Left colon (tissue), 2 donors: Measurements from ENCODE around the gene CNN3. TPM values are rescaled to one million over a fixed set of nuclear protein-coding genes. Genes with fewer than 3 reads are reported as not detected.
"Not testable (repeated sequence)": the region's sequence is repeated elsewhere in the genome, so short reads cannot be mapped to it uniquely, and the experiment has no call there.

Experiments used
- ATAC-seq: fragments of 200-7000 bp; cut with Tn5 transposase; one replicate; pipeline ENCODE4 v1.9.1; 2020; ENCODE audit warnings: mild to moderate bottlenecking, moderate library complexity
- DNase-seq, 2 donors: peaks; one replicate each; pipeline ENCODE4 v3.0.0-alpha.2; 2020
- intact Hi-C, 2 donors: fragments of 100-400 bp; cut with DNase I in 1 of 2; cut with micrococcal nuclease in 1 of 2; formaldehyde crosslinking; loops; one replicate each; pipeline versions ENCODE4 v1.11.2 to v1.14.0; 2022; cut with DNase I, micrococcal nuclease
- total RNA-seq, 2 donors: library from RNA; stranded (reverse); fragmentation: NEBNext Ultra II Directional; extraction: Animal tissue kit (Norgen Biotek cat#: 25700); gene quantifications; one replicate each; pipeline ENCODE4 v1.2.1, GENCODE V29; 2021
- donor health status: DM: no; HTN: no; CAD: no.
- donor health status: DM: yes; HTN: yes; CAD: no.

Gene CNN3
- total RNA-seq, 2 donors from 2014 or later: 79.1 to 114 TPM

DNA sequence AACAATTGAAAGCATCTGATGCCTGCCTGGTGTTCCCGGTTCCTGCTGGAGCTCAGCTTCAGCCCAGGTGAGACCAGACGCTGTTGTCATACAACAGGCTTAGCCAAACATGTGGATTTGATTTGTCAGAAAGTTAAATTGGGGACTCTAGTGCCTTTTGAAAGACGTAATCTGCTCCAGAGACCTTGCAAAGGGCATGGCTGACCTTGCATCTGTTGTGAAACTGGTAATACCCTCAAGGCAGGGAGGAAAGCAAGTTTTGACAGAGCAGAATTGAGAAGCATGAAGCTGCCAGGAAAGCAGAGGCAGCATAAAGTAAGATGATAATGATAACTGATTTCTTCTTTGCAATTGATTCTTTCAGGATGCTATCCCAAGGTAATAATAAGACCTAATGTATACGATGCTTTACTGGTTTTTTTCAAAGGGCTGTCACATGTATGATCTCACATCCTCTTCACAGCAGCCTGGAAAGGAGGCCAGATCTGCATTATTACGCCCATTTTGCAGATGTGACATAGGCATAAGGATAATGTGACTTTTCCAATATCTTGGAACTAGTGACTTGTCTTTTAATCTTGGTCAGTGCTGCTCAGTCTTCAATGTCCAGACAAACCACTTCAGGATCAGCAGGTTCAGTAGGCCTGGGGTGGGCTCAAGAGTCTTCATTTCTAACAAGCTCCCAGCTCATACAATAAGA lies 24.7 kb upstream of the CNN3 start:
- ATAC-seq (no peak), DNase-seq (no peak)
- intact Hi-C loops: no loop called here

DNA sequence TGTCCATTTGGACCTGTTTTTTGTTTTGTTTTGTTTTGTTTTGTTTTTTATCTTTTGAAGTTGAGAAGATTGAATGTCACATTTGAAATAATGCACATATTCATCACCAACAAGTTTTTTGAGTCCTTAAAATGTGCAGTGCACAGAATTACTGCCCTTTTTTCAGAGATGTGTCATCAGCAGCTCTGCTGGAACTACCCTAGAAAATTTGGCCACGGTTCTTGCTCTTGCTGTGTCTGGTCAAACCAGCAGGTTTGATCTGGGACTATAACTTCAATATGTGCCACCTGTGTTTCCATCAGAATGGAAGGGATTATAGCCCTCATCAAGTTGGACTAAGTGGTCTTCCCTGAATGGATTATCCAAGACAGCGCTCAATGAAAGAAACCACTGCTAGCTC lies 24.1 kb upstream of the CNN3 start:
- no peak for DNase-seq
- no peak for ATAC-seq
- intact Hi-C loops: no loop called here

DNA sequence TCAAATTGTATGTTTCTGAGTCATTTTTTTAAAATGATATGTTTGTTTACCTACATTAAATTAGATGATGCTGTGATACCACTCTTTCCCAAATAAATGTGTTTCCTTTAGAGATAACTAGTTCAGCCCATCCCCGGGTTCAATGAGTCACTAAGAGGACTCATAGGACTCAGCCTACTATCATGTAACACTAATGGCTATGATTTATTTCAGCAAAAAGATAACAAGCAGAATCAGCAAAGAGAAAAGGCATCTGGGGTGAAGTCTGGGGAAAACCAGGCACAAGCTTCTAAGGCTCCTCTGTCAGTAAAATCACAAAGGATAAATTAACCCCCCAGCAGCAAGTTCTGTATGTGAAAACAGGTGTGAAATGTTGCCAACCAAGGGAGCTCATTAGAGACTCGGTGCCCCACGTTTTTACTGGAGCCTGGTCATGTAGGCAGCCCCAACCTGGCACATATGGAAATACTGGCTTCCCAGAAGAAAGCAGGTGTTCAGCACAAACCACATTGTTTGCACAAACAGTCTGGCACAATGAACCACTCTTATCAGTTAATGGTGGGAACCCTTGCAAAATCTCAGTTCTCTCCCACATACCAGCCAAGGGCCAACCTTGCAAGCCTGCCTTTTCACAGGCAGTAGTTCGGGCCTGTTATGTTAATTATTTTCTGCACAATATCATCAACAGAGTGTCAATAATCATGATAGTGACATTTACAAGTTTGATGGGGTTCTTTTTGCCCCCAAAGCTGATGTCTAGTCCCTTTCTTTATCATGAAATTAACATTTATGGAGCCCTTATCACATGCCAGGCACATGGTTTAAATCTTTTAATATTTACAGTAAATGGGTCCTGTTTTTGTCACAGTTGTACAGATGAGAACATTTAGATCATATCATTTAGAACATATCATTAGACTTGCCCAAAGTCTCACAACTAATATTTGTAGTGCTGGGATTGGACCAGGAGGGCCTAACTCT lies 23.1 kb upstream of the CNN3 start:
- peak; percentile 75 for ATAC-seq
- intact Hi-C loops: loop anchor here in 1 of 2 donors (10.0 kb wide), 1 partner anchor 45 kb away; no protein-coding TSS in a partner anchor
- DNase-seq: peak in 1 of 2 donors; percentile 49

DNA sequence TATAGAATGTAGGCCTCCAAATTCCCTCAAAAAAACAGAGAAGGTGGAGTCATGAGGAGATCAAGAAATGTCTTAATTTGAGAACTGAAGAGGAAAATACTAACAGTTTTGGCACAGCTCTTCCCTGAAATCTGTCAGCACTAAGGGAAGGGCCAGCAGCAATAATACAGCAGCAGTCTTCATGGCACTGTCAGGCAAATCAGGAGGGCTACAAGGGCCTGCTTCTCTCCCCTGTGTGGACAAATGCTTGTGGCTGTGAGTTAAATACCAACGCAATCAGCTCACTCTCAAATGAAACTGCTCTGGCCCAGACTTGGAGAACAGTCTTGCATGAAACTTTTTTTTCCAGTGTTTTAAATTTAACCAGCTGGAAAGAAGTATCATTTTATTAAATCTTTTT lies 20.5 kb upstream of the CNN3 start:
- intact Hi-C loops: loop anchor here in 1 of 2 donors (10.0 kb wide), 1 partner anchor 47 kb away; no protein-coding TSS in a partner anchor
- ATAC-seq (no peak), DNase-seq (no peak)

DNA sequence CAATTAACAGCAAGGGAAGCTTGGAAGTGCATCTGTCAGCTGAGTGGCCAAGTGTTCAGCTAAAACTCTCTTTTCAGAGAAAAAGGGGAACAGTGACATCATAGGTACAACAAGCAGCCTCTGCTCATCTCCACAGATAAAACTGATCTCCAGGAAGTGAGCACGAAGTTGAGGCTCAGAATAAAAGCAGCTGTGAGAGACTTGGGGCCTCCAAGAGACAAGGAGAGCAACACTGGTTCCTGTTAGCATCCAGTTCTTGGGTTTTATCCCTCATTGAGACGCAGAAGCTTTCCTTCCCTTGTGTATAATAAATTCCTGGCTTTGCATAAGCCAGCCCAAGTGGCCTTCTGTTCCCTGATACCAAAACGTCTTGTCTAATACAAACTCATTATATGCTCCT lies 20.0 kb upstream of the CNN3 start:
- DNase-seq: no peak

DNA sequence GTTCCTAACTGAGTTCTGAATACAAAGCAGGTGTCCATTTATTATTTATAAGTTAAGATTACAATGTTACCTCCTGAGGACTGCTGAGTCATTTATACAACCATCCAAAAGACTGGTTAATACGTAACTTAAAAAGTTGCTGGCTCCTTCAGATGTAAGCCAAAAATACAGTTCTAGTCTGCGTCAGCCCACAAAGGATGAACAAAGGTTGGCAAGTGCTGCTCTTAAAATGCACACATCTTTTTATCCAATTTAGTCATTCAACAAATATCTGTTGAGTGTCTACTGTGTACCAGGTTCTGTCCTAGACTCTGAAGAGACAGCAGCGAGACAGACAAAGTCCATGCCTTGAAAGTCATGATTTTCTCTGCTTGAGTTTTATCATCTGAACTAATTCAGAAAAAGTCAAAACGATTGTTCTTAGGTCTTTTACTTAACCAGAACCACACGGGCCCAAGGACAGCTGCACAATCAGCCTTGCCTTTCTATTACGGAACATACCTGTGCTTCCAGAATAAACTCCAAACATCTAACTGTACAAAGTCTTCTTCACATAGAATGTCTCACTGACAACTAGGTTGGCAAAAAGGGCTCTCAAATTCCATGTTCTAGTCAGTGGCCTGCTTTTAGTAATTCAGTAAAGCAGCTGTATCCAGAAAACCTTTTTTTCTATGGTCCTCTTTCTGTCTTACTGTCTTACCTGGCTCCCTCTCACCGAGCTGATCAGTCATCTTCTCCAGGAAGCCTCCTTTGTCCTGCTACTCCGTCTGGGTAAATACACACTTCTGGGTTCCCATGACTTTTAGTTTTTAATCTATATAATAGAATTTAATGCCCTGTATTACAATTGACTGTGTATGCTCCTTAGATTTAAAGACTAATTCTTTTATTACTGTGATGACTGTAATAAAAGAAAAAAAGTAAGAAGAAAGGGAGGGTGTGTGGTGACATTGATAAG lies 15.5 kb upstream of the CNN3 start:
- ATAC-seq: peak; percentile 83
- no peak for DNase-seq
- intact Hi-C loops: loop anchor here in 1 of 2 donors (10.0 kb wide), 1 partner anchor 52 kb away; no protein-coding TSS in a partner anchor

More for the DNA sequence above, 20.0 kb upstream of the CNN3 start:
- intact Hi-C loops: loop anchor here in 1 of 2 donors (10.0 kb wide), 1 partner anchor 48 kb away; no protein-coding TSS in a partner anchor
- ATAC-seq: peak; percentile 6

DNA sequence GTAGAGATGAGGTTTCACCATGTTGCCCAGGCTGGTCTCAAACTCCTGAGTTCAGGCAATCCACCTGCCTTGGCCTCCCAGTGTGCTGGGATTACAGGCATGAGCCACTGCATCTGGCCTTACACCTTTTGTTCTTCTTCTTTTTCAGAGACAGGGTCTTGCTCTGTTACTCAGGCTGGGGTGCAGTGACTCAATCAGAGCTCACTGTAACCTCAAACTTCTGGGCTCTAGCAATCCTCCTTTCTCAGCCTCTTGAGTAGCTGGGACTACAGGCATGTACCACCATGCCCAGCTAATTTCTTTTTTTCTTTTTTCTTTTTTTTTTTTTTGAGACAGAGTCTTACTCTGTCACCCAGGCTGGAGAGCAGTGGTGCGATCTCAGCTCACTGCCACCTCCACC lies 14.6 kb upstream of the CNN3 start:
- not testable (repeated sequence) for ATAC-seq
- intact Hi-C loops: loop anchor here in 1 of 2 donors (10.0 kb wide), 1 partner anchor 53 kb away; no protein-coding TSS in a partner anchor

DNA sequence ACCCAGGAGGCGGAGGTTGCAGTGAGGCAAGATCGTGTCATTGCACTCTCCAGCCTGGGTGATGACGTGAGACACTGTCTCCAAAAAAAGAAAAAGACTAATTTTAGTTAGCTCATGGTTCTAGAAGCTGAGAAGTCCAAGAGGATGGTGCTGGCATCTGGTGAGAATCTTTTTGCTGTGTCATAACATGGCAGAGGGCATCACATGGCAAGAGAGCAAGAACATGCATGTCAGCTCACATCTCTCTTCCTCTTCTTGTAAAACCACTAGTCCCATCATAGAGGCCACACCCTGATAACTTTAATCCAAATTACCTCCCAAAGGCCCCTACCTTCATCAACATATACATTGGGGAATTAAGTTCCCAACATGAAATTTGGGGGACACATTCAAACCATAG lies 13.8 kb upstream of the CNN3 start:
- DNase-seq (no peak), ATAC-seq (no peak)
- intact Hi-C loops: loop anchor here in 1 of 2 donors (10.0 kb wide), 1 partner anchor 54 kb away; no protein-coding TSS in a partner anchor

More for the DNA sequence above, 14.6 kb upstream of the CNN3 start:
- not testable (repeated sequence) for DNase-seq

DNA sequence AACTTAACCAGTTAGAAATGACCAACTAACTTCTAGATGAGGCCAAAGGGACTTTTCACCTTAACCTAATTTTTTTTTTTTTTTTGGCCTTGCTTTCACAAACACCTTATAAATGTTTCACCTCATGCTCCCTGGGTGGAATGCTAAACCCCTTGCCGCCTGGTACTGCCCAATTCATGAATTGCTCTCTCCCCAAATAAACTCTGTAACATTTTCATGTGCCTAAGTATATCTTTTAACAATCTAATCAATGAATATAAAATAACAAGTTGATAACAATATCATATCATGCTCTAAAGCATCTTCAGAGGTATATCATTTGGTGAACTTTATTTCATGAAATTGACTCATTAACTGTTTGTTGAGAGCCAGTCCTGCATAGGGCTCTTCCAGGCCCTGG lies 10.9 kb upstream of the CNN3 start:
- no peak for ATAC-seq

DNA sequence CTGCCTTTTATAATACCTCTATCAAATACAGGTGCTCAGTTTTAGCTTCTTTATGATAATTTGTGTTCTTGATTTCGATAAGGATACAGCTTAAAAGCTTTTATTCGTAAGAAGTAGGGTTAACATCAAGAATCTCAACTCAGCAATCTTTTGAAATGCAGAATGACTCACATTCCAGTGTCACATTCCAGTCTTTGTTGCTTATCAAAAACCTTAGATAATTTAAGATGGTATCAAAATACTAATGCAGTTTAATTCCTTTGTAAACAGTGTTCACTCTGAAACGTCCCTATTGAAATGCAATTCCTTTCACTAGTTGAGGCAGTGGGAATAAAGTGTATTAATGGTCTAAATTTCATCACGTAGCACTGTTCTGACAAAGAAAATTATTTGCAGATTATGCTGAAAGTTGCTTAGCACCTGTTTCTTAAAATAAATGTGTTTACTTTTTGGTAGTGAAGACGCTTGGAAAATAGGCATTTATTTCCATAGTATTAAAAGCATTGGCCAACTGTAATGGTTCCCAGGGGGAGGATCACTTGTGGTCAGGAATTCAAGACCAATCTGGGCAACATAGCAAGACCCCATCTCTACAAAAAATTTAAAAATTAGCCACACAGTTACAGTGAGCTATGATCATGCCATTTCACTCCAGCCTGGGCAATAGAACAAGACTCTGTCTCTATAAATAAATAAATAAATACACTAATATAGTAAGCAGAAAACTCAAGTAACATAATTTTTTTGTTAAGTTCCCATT lies 10.1 kb upstream of the CNN3 start:
- intact Hi-C loops: no loop called here
- ATAC-seq: no peak
- no peak for DNase-seq

More for the DNA sequence above, 10.9 kb upstream of the CNN3 start:
- intact Hi-C loops: no loop called here
- DNase-seq: no peak

DNA sequence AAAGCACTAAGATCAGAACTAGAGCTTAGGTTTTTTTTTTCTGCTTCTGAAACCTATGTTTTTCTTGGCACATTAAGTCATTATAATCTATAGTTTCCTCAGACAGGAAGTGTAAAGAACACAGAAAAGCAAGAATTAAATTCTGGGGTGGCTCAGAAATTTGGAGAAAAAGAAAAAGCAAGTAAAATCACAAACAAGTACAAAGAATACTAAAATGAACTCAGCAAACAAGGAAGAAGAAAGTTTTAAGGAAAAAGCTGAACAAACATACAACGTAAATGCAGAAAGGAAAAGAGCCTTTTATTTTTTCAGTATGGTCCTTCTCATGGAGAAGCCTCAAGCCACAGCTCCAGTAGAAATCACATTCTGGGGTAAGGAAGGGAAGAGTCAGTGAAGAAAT lies 8.6 kb upstream of the CNN3 start:
- intact Hi-C loops: no loop called here
- ATAC-seq (peak; percentile 20), DNase-seq (no peak)

DNA sequence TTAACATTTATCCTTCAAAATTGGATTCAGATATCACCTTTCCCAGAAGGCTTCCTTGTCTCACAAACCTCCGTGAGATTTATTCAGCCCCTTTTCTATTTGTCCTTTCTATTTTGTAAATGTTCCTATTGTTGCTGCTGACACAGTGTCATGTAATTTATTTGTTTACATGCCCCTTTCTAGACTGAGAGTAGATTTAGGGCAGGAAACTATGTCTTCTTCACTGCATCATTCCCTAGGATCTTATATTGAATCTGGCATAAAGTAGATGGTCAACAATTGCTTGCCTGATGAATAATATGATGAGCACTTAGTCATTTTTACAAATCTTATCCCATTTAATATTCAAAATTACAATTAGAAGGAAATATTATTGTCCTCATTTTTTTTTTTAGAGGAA lies 8.1 kb upstream of the CNN3 start:
- intact Hi-C loops: no loop called here
- ATAC-seq (no peak), DNase-seq (no peak)

DNA sequence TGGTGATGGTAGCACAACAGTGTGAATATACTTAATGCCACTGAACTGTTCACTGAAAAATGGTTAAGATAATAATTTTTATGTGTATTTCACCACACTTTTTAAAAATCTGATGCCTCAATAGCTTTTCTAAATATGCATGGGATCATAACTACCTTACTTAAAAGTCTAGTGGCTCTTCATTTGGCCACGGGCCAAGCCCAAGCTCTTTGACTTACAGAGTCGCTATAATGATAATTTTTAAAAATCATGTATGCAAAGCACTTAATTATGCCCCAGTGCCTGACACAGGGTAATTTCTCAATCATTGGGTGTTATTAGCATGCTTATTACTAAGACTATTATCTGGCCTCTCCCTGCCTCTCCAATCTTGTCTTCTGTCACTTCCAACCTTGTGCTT lies 7.6 kb upstream of the CNN3 start:
- DNase-seq: no peak
- no peak for ATAC-seq
- intact Hi-C loops: no loop called here

DNA sequence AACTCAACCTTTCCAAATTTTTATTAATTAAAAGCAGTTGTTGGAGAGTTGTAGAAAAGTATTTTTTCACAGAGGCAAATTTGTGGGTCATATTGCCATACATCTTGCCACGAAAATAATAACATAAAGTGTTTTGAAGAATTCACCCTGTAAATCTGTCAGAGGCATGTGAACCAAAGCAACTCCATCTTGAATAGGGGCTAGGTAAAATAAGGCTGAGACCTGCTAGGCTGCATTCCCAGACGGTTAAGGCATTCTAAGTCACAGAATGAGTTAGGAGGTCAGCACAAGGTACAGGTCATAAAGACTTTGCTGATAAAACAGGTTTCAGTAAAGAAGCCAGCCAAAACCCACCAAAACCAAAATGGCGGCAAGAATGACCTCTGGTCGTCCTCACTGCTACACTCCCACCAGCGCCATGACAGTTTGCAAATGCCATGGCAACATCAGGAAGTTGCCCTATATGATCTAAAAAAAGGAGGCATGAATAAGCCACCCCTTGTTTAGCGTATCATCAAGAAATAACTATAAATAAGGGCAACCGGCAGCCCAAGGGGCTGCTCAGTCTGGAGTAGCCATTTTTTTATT lies 4.4 kb upstream of the CNN3 start:
- intact Hi-C loops: no loop called here
- no peak for DNase-seq
- ATAC-seq: no peak

DNA sequence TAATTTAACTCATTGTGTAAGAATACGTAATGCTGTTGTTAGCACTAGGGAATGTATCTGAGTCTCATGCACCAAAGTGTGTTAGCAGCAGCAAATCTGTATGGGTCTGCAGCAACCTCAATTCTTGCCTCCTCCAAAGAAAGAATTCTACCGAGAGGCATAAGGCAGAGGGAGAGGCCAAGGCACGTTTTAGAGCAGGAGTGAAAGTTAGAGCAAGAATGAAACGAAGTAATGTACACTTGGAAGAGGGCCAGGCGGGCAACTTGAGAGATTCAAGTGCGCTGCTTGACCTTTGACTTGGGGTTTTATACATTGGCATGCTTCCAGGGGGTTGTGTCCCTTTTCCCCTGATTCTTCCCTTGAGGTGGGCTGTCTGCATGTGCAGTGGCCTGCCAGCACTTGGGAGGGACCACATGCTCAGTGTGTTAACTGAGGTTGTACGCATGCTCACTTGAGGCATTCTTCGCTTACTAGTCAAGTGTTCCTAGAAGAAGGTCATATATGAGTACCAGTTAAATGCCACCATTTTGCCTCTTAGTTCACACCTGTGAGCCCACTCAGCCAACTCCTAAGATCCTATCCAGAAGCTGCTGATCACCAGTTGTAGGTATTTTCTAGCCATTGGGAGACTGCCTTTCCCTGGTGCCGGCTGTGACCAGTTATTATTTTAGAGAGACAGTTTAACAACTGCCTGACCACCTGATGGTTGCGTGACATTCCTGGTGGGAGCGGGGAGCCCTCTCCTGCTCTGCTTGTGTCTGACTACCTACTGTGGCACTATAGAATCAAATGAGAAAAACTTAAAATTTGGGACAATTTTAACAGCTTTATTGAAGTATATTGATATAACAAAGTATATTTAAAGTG lies 2.7 kb upstream of the CNN3 start:
- peak; percentile 61 to 69 for DNase-seq
- intact Hi-C loops: loop anchor here in 1 of 2 donors (5.0 kb wide), 2 partner anchors 77 to 113 kb away; no protein-coding TSS in a partner anchor
- no peak for ATAC-seq

DNA sequence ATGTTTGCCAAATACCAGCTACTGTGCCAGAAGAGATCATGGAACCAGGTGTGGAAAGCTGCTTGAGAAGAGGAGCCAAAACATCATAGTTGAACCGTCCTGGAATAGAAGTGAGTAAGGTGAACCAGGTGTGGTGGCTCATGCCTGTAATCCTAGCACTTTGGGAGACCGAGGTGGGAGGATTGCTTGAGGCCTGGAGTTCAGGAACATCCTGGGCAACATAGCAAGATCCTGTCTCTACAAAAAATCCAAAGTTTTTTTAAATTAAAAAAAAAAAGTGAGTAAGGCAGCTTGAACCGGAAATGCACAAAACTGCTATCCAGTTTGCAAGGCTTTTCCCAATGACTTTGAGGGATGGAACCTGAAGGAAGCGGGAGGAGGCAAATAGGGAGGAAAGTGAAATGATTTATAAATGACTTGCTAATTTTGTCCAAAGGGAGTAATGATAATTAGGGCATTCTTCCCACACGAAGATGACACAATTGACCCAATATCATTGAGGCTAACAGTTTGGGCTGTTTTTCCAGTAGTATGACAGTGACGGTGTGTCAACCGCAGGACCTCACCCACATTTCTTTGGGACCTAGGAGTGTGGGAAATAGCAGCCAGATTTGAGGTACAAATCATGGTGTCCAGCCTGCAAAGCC lies 1.5 kb upstream of the CNN3 start:
- intact Hi-C loops: loop anchor here in 1 of 2 donors (5.0 kb wide), 2 partner anchors 76 to 114 kb away; no protein-coding TSS in a partner anchor
- DNase-seq (no peak), ATAC-seq (no peak)
